HG03520 (cell line): ENCODE data around the gene CD8B.
"Not testable (repeated sequence)": the region's sequence is repeated elsewhere in the genome, so short reads cannot be mapped to it uniquely, and the experiment has no call there.

Source experiments
- ATAC-seq: cut with Tn5 transposase; IDR thresholded peaks from one replicate; pipeline ENCODE4 v1.9.1; 2021; ENCODE audit warnings: mild to moderate bottlenecking, moderate library complexity; ENCODE audit not compliant: unreplicated experiment

CD8B gene

GRCh38 chr2:86861628-86862379 is at the start of gene CD8B:
Gene CD8B, minus strand, starts transcription at chr2:86861886. Its CDS starts 21 bp downstream, at chr2:86861865.
- ATAC-seq: not testable (repeated sequence)

- ATAC-seq: not testable (repeated sequence)
Observed at GRCh38 chr2:86905868-86906267, 44.2 kb upstream of the CD8B start.

GRCh38 chr2:86900687-86901086 is 39.0 kb upstream of the CD8B start:
- not testable (repeated sequence) for ATAC-seq

- not testable (repeated sequence) for ATAC-seq
Observed at GRCh38 chr2:86886026-86886425, 24.3 kb upstream of the CD8B start.

GRCh38 chr2:86882865-86883264 is 21.2 kb upstream of the CD8B start:
- not testable (repeated sequence) for ATAC-seq

GRCh38 chr2:86882118-86882665 is 20.5 kb upstream of the CD8B start:
- ATAC-seq: not testable (repeated sequence)

GRCh38 chr2:86878986-86879385 is 17.3 kb upstream of the CD8B start:
- not testable (repeated sequence) for ATAC-seq

- ATAC-seq: not testable (repeated sequence)
Observed at GRCh38 chr2:86870941-86871340, 9.3 kb upstream of the CD8B start.

GRCh38 chr2:86868895-86869468 is 7.3 kb upstream of the CD8B start:
- ATAC-seq: not testable (repeated sequence)

- ATAC-seq: not testable (repeated sequence)
Observed at GRCh38 chr2:86862380-86862703, 656 bp upstream of the CD8B start.

GRCh38 chr2:86861175-86861574 is 511 bp downstream of the CD8B start:
- not testable (repeated sequence) for ATAC-seq

- ATAC-seq: not testable (repeated sequence)
Observed at GRCh38 chr2:86860573-86860972, 1.1 kb downstream of the CD8B start.

- not testable (repeated sequence) for ATAC-seq
Observed at GRCh38 chr2:86857688-86858087, 4.0 kb downstream of the CD8B start.

- not testable (repeated sequence) for ATAC-seq
Observed at GRCh38 chr2:86856498-86856897, 5.2 kb downstream of the CD8B start.

GRCh38 chr2:86855981-86856380 is 5.7 kb downstream of the CD8B start:
- ATAC-seq: not testable (repeated sequence)

GRCh38 chr2:86851581-86851980 is 10.1 kb downstream of the CD8B start:
- not testable (repeated sequence) for ATAC-seq

- ATAC-seq: not testable (repeated sequence)
Observed at GRCh38 chr2:86842607-86843234, 19.0 kb downstream of the CD8B start.

GRCh38 chr2:86841330-86841729 is 20.4 kb downstream of the CD8B start:
- not testable (repeated sequence) for ATAC-seq

GRCh38 chr2:86839871-86840548 is 21.7 kb downstream of the CD8B start:
- ATAC-seq: not testable (repeated sequence)

- not testable (repeated sequence) for ATAC-seq
Observed at GRCh38 chr2:86839455-86839854, 22.2 kb downstream of the CD8B start.

GRCh38 chr2:86837714-86838113 is 24.0 kb downstream of the CD8B start:
- not testable (repeated sequence) for ATAC-seq
